KMS-11 (cell line): Measurements from ENCODE around the gene MRGPRD.

Experiments
- H2AFZ ChIP-seq: fragments of 200-600 bp; sonication (generic); 2 replicates; pipeline ENCODE4 v1.6.1; 2016; ENCODE audit warnings: antibody characterized with exemption, mixed run types, low read depth
- H3K27ac ChIP-seq: fragments of 200-600 bp; sonication (generic); 2 replicates; pipeline ENCODE4 v1.6.1; 2016; ENCODE audit warnings: mild to moderate bottlenecking, mixed run types
- H3K27me3 ChIP-seq: fragments of 200-600 bp; sonication (generic); 2 replicates; pipeline ENCODE4 v1.6.1; 2017; ENCODE audit warnings: mild to moderate bottlenecking, low read depth, mixed run types, moderate library complexity; ENCODE audit not compliant: insufficient read depth
- H3K36me3 ChIP-seq: fragments of 200-600 bp; sonication (generic); 2 replicates; pipeline ENCODE4 v1.6.1; 2017; ENCODE audit warnings: mild to moderate bottlenecking, mixed run types; ENCODE audit not compliant: insufficient read depth
- H3K4me1 ChIP-seq: fragments of 200-600 bp; sonication (generic); 2 replicates; pipeline ENCODE4 v1.6.1; 2016; ENCODE audit warnings: mild to moderate bottlenecking, low read depth, mixed run types; ENCODE audit not compliant: poor library complexity, severe bottlenecking
- H3K4me2 ChIP-seq: fragments of 200-600 bp; sonication (generic); 2 replicates; pipeline ENCODE4 v1.7.0; 2016; ENCODE audit warnings: mild to moderate bottlenecking, mixed run types
- H3K4me3 ChIP-seq: fragments of 200-600 bp; sonication (generic); IDR thresholded peaks from 2 replicates; pipeline ENCODE4 v1.6.1; 2017; ENCODE audit warnings: low read depth, low read length, mixed read lengths; ENCODE audit not compliant: insufficient read depth
- H3K79me2 ChIP-seq: fragments of 200-600 bp; sonication (generic); 2 replicates; pipeline ENCODE4 v1.6.1; 2016; ENCODE audit warnings: low read depth, mixed run types; ENCODE audit not compliant: insufficient read depth
- H3K9ac ChIP-seq: fragments of 200-600 bp; sonication (generic); 2 replicates; pipeline ENCODE4 v1.6.1; 2016; ENCODE audit warnings: mild to moderate bottlenecking, mixed run types
- H4K20me1 ChIP-seq: fragments of 200-600 bp; sonication (generic); 2 replicates; pipeline ENCODE4 v1.6.1; 2016; ENCODE audit warnings: mild to moderate bottlenecking, mixed run types; ENCODE audit not compliant: insufficient read depth
- CTCF ChIP-seq: fragments of 200-600 bp; sonication (generic); conservative IDR thresholded peaks from 2 replicates; pipeline ENCODE4 v1.6.1; 2017; ENCODE audit warnings: low read depth, mild to moderate bottlenecking, antibody characterized with exemption, low read length, moderate library complexity, mixed read lengths

Gene MRGPRD

GRCh38 chr11:68934666-68935065 is 46.1 kb downstream of the MRGPRD start:
- Histone ChIP-seq H3K27ac (no peak overlapping the region), H3K4me2 (no peak overlapping the region), H2AFZ (no peak overlapping the region), H3K4me3 (no peak overlapping the region), H3K4me1 (no peaks in the 10 kb centered on the region), H3K9ac (no peak overlapping the region), H3K79me2 (no peaks in the 10 kb centered on the region), H4K20me1 (no peaks in the 10 kb centered on the region), H3K27me3 (no peaks in the 10 kb centered on the region), H3K36me3 (no peaks in the 10 kb centered on the region; the same call in 1 of the 2 replicates)
- no peak for TF ChIP-seq CTCF

- no peaks in the 10 kb centered on the region for H3K79me2 ChIP-seq
- no peak for TF ChIP-seq CTCF
- no peaks in the 10 kb centered on the region; the same call in 1 of the 2 replicates for H3K36me3 ChIP-seq
- H2AFZ ChIP-seq: no peak overlapping the region
- no peaks in the 10 kb centered on the region for H4K20me1 ChIP-seq
- H3K9ac ChIP-seq: no peak overlapping the region
- no peak overlapping the region for H3K4me2 ChIP-seq
- no peak overlapping the region for H3K4me3 ChIP-seq
- H3K4me1 ChIP-seq: no peaks in the 10 kb centered on the region
- no peak overlapping the region for H3K27ac ChIP-seq
- H3K27me3 ChIP-seq: no peaks in the 10 kb centered on the region
Observed at GRCh38 chr11:68934321-68934645, 46.5 kb downstream of the MRGPRD start.

GRCh38 chr11:68933605-68934320 is 47.0 kb downstream of the MRGPRD start:
- Histone ChIP-seq H2AFZ (no peak overlapping the region), H3K9ac (no peak overlapping the region), H3K27me3 (no peaks in the 10 kb centered on the region), H3K27ac (no peak overlapping the region), H3K4me1 (no peaks in the 10 kb centered on the region), H3K36me3 (no peaks in the 10 kb centered on the region; the same call in 1 of the 2 replicates), H4K20me1 (no peaks in the 10 kb centered on the region), H3K4me3 (no peak overlapping the region), H3K4me2 (no peak overlapping the region), H3K79me2 (no peaks in the 10 kb centered on the region)
- no peak for TF ChIP-seq CTCF

GRCh38 chr11:68932933-68933577 is 47.7 kb downstream of the MRGPRD start:
- Histone ChIP-seq H3K4me1 (no peaks in the 10 kb centered on the region), H3K79me2 (no peaks in the 10 kb centered on the region), H3K27me3 (no peaks in the 10 kb centered on the region), H3K9ac (no peak overlapping the region), H4K20me1 (no peaks in the 10 kb centered on the region), H3K4me3 (no peak overlapping the region), H2AFZ (no peak overlapping the region), H3K27ac (no peak overlapping the region), H3K36me3 (no peaks in the 10 kb centered on the region; the same call in 1 of the 2 replicates), H3K4me2 (no peak overlapping the region)
- TF ChIP-seq CTCF: no peak
